Measurements from ENCODE around the gene WFIKKN1. TPM values are rescaled to one million over a fixed set of nuclear protein-coding genes. Genes with fewer than 3 reads are reported as not detected.
A peak's percentile ranks its signal among the peaks of the same experiment; 100 is the strongest.

The WFIKKN1 gene
- total RNA-seq, 2 donors from 2014 or later, result 0.80 to 1.1 TPM

GRCh38 chr16:634996-635395 lies 4.2 kb downstream of the WFIKKN1 start:
- H3K9ac ChIP-seq (ENCODE audit: low read depth in 2 of 2, low read length in 2 of 2), result peak overlapping the region in 1 of 2 donors; percentile 92
- no peak for TF ChIP-seq CTCF (IDR thresholded peaks at IDR 0.05)
- intact Hi-C loops (cut with DNase I), result no loop called here
- H3K36me3 ChIP-seq, result no peaks in the 10 kb centered on the region
- DNase-seq, result no peak
- H3K4me1 ChIP-seq, result peaks cover 13% of the 10 kb centered on the region
- no peak overlapping the region for H3K4me3 ChIP-seq
- no peaks in the 10 kb centered on the region for H3K27me3 ChIP-seq
- H3K27ac ChIP-seq, result no peak overlapping the region
- H3K9me3 ChIP-seq, result no peaks in the 10 kb centered on the region

GRCh38 chr16:635573-636205 lies 4.9 kb downstream of the WFIKKN1 start:
- DNase-seq, result no peak
- H3K27me3 ChIP-seq, result no peaks in the 10 kb centered on the region
- no peaks in the 10 kb centered on the region for H3K36me3 ChIP-seq
- peak overlapping the region; percentile 94 for H3K27ac ChIP-seq
- no peak for TF ChIP-seq CTCF (IDR thresholded peaks at IDR 0.05)
- no peaks in the 10 kb centered on the region for H3K9me3 ChIP-seq
- peaks cover 13% of the 10 kb centered on the region for H3K4me1 ChIP-seq
- peak overlapping the region; percentile 87 for H3K4me3 ChIP-seq
- peak overlapping the region; percentile 92 to 96 for H3K9ac ChIP-seq (ENCODE audit: low read depth in 2 of 2, low read length in 2 of 2)
- intact Hi-C loops (cut with DNase I), result no loop called here

GRCh38 chr16:636206-637080 lies 5.7 kb downstream of the WFIKKN1 start, which contains the start of gene METTL26:
TSS of gene METTL26 (minus strand) at chr16:636305. CDS start at chr16:636290, 15 bp downstream.
- TF ChIP-seq CTCF (IDR thresholded peaks at IDR 0.05), result no peak
- no peaks in the 10 kb centered on the region for H3K36me3 ChIP-seq
- peaks cover 6% of the 10 kb centered on the region for H3K4me1 ChIP-seq
- H3K27ac ChIP-seq, result peak within 1 kb of the TSS; percentile 94
- no peaks in the 10 kb centered on the region for H3K9me3 ChIP-seq
- H3K9ac ChIP-seq (ENCODE audit: low read depth in 2 of 2, low read length in 2 of 2), result peak within 1 kb of the TSS; percentile 92 to 96
- no peaks in the 10 kb centered on the region for H3K27me3 ChIP-seq
- H3K4me3 ChIP-seq, result peak within 1 kb of the TSS; percentile 87
- intact Hi-C loops (cut with DNase I), result no loop called here
- DNase-seq, result peak; percentile 96

GRCh38 chr16:637081-638018 lies 6.6 kb downstream of the WFIKKN1 start:
- no peaks in the 10 kb centered on the region for H3K9me3 ChIP-seq
- H3K36me3 ChIP-seq, result no peaks in the 10 kb centered on the region
- no peak for TF ChIP-seq CTCF (IDR thresholded peaks at IDR 0.05)
- no peaks in the 10 kb centered on the region for H3K27me3 ChIP-seq
- H3K9ac ChIP-seq (ENCODE audit: low read depth in 2 of 2, low read length in 2 of 2), result peak overlapping the region; percentile 57 to 92
- peaks cover 6% of the 10 kb centered on the region for H3K4me1 ChIP-seq
- peak overlapping the region; percentile 87 for H3K4me3 ChIP-seq
- H3K27ac ChIP-seq, result peak overlapping the region; percentile 94
- intact Hi-C loops (cut with DNase I), result no loop called here
- DNase-seq, result peak; percentile 95

- peaks cover 12% of the 10 kb centered on the region for H3K4me1 ChIP-seq
- H3K36me3 ChIP-seq, result no peaks in the 10 kb centered on the region
- H3K9ac ChIP-seq (ENCODE audit: low read depth in 2 of 2, low read length in 2 of 2), result peak overlapping the region in 1 of 2 donors; percentile 19
- intact Hi-C loops (cut with DNase I), result no loop called here
- no peak for TF ChIP-seq CTCF (IDR thresholded peaks at IDR 0.05)
- H3K27ac ChIP-seq, result no peak overlapping the region
- no peaks in the 10 kb centered on the region for H3K9me3 ChIP-seq
- DNase-seq, result no peak
- no peaks in the 10 kb centered on the region for H3K27me3 ChIP-seq
- H3K4me3 ChIP-seq, result peak overlapping the region; percentile 30
Observed at GRCh38 chr16:638034-638543, 7.3 kb downstream of the WFIKKN1 start.

All from colonic mucosa (tissue), 4 donors.